PC-9 (cell line): Measurements from ENCODE around the gene PIEZO2. TPM values are rescaled to one million over a fixed set of nuclear protein-coding genes. Genes with fewer than 3 reads are reported as not detected.

Source experiments
- BruUV-seq: library from RNA; stranded (reverse); fragments of 400-500 nt; replicated peaks from 2 replicates; lab custom pipeline; 2021; lab: Mats Ljungman, UMichigan
- CTCF ChIA-PET: fragments of 300-600 bp; sonication (Branson Sonifier 250); formaldehyde crosslinking; loops from one replicate; lab custom pipeline; 2022; ENCODE audit warnings: antibody characterized with exemption; lab: Charles Lee
- POLR2A ChIA-PET: fragments of 300-600 bp; sonication (Branson Sonifier 250); formaldehyde crosslinking; loops from one replicate; lab custom pipeline; 2022; ENCODE audit warnings: antibody characterized with exemption; ENCODE audit not compliant: unreplicated experiment; lab: Charles Lee
- DNase-seq, 2 experiments: peaks; one replicate each; pipeline versions ENCODE4 v3.0.0 to v3.0.0-alpha.2; 2015 to 2022; ENCODE audit warnings: mixed read lengths in 1 of 2
- H2AFZ ChIP-seq: fragments of 200-600 bp; sonication (generic); 2 replicates; pipeline ENCODE4 v1.8.1; 2017; ENCODE audit warnings: antibody characterized with exemption
- H3F3A ChIP-seq: fragments of 200-600 bp; sonication (generic); 2 replicates; pipeline ENCODE4 v1.8.1; 2017; ENCODE audit warnings: antibody characterized with exemption, mild to moderate bottlenecking, low read depth; ENCODE audit not compliant: insufficient read depth
- H3K27ac ChIP-seq: fragments of 200-600 bp; sonication (generic); 2 replicates; pipeline ENCODE4 v1.6.1; 2016; ENCODE audit warnings: mixed run types
- H3K27me3 ChIP-seq: fragments of 200-600 bp; sonication (generic); 2 replicates; pipeline ENCODE4 v1.6.1; 2016; ENCODE audit warnings: low read depth, mixed run types; ENCODE audit not compliant: insufficient read depth
- H3K36me3 ChIP-seq: fragments of 200-600 bp; sonication (generic); 2 replicates; pipeline ENCODE4 v1.6.1; 2016; ENCODE audit warnings: low read depth, mixed run types
- H3K4me1 ChIP-seq: fragments of 200-600 bp; sonication (generic); replicated peaks from 2 replicates; pipeline ENCODE4 v1.6.1; 2016; ENCODE audit warnings: mixed run types; ENCODE audit not compliant: insufficient read depth
- H3K4me2 ChIP-seq: fragments of 200-600 bp; sonication (generic); 2 replicates; pipeline ENCODE4 v1.6.1; 2017; ENCODE audit warnings: mixed run types
- H3K4me3 ChIP-seq: fragments of 200-600 bp; sonication (generic); 2 replicates; pipeline ENCODE4 v1.6.1; 2016; ENCODE audit warnings: mixed run types
- H3K79me2 ChIP-seq: fragments of 200-600 bp; sonication (generic); 2 replicates; pipeline ENCODE4 v1.6.1; 2017; ENCODE audit warnings: low read depth, mixed run types
- H3K9me2 ChIP-seq: fragments of 200-600 bp; sonication (generic); 2 replicates; pipeline ENCODE4 v1.8.1; 2017; ENCODE audit warnings: mild to moderate bottlenecking; ENCODE audit not compliant: insufficient read depth
- H3K9me3 ChIP-seq: fragments of 200-600 bp; sonication (generic); 2 replicates; pipeline ENCODE4 v1.8.1; 2016; ENCODE audit warnings: low read depth; ENCODE audit not compliant: insufficient read depth
- H4K20me1 ChIP-seq: fragments of 200-600 bp; sonication (generic); 2 replicates; pipeline ENCODE4 v1.8.1; 2017; ENCODE audit not compliant: insufficient read depth
- CTCF ChIP-seq: fragments of 200-600 bp; sonication (generic); conservative IDR thresholded peaks from 2 replicates; pipeline ENCODE4 v1.6.1; 2017; ENCODE audit warnings: mixed run types, antibody characterized with exemption, mild to moderate bottlenecking, moderate library complexity
- EZH2 ChIP-seq: fragments of 200-600 bp; sonication (generic); IDR thresholded peaks from 2 replicates; pipeline ENCODE4 v1.8.0; 2017; ENCODE audit warnings: antibody characterized with exemption, low read depth
- intact Hi-C: fragments of 100-400 bp; cut with micrococcal nuclease; formaldehyde crosslinking; loops from one replicate; pipeline ENCODE4 v1.10.0; 2022; ENCODE audit not compliant: unreplicated experiment
- total RNA-seq: library from RNA; stranded (reverse); gene quantifications from 2 replicates; pipeline ENCODE4 v1.2.3, GENCODE V29; 2021

Gene PIEZO2
- total RNA-seq, 1 experiment from 2014 or later, result not detected

- Histone ChIP-seq H2AFZ (no peak overlapping the region), H3K4me1 (no peaks in the 10 kb centered on the region), H3F3A (no peaks in the 10 kb centered on the region), H3K79me2 (no peaks in the 10 kb centered on the region), H3K9me3 (no peaks in the 10 kb centered on the region; the same call in 1 of the 2 replicates), H3K4me3 (no peak overlapping the region), H3K27ac (no peak overlapping the region), H3K4me2 (no peak overlapping the region), H3K36me3 (no peaks in the 10 kb centered on the region), H3K9me2 (no peaks in the 10 kb centered on the region), H3K27me3 (peaks cover 51% of the 10 kb centered on the region), H4K20me1 (no peaks in the 10 kb centered on the region; the same call in 1 of the 2 replicates)
- ChIA-PET POLR2A (no interaction called here), CTCF (no interaction called here)
- BruUV-seq, result no TSS peak
- DNase-seq, result no peak
- intact Hi-C loops, result no loop called here
- TF ChIP-seq CTCF (no peak), EZH2 (no peak)
Measured at GRCh38 chr18:11072632-11073031, 76.7 kb downstream of the PIEZO2 start.

- Histone ChIP-seq H3K4me1 (no peaks in the 10 kb centered on the region), H4K20me1 (no peaks in the 10 kb centered on the region; the same call in 1 of the 2 replicates), H2AFZ (no peak overlapping the region), H3K27ac (no peak overlapping the region), H3K79me2 (no peaks in the 10 kb centered on the region), H3K36me3 (no peaks in the 10 kb centered on the region), H3K27me3 (peaks cover 46% of the 10 kb centered on the region), H3K9me3 (no peaks in the 10 kb centered on the region; the same call in 1 of the 2 replicates), H3K4me3 (no peak overlapping the region), H3K9me2 (no peaks in the 10 kb centered on the region), H3F3A (no peaks in the 10 kb centered on the region), H3K4me2 (no peak overlapping the region)
- intact Hi-C loops, result no loop called here
- CTCF ChIA-PET, result interaction anchor here (0.5 kb wide), 1 partner anchor 723 kb away, joined by 18 read pairs; no protein-coding TSS in a partner anchor
- no peak for DNase-seq
- TF ChIP-seq CTCF (no peak), EZH2 (no peak)
- POLR2A ChIA-PET, result no interaction called here
- BruUV-seq, result no TSS peak
Measured at GRCh38 chr18:11071300-11071699, 78.1 kb downstream of the PIEZO2 start.

GRCh38 chr18:11070593-11070992, 78.8 kb downstream of the PIEZO2 start:
- POLR2A ChIA-PET, result no interaction called here
- intact Hi-C loops, result no loop called here
- DNase-seq, result no peak

More at GRCh38 chr18:11070593-11070992, 78.8 kb downstream of the PIEZO2 start:
- H3K9me2 ChIP-seq, result no peaks in the 10 kb centered on the region
- H3K27me3 ChIP-seq, result peaks cover 42% of the 10 kb centered on the region
- H3K27ac ChIP-seq, result no peak overlapping the region
- no peaks in the 10 kb centered on the region; the same call in 1 of the 2 replicates for H4K20me1 ChIP-seq
- H3K4me1 ChIP-seq, result no peaks in the 10 kb centered on the region
- no peak overlapping the region for H3K4me2 ChIP-seq
- CTCF ChIA-PET, result interaction anchor here (0.5 kb wide), 1 partner anchor 724 kb away, joined by 18 read pairs; no protein-coding TSS in a partner anchor
- H3K4me3 ChIP-seq, result no peak overlapping the region
- no peaks in the 10 kb centered on the region for H3K79me2 ChIP-seq
- no TSS peak for BruUV-seq
- no peak overlapping the region for H2AFZ ChIP-seq
- H3F3A ChIP-seq, result no peaks in the 10 kb centered on the region
- no peaks in the 10 kb centered on the region for H3K36me3 ChIP-seq
- TF ChIP-seq CTCF (no peak), EZH2 (no peak)
- H3K9me3 ChIP-seq, result no peaks in the 10 kb centered on the region; the same call in none of the 2 replicates
